HG02885 (cell line): ENCODE results near the gene TTC1.
"Not testable (repeated sequence)": the region's sequence is repeated elsewhere in the genome, so short reads cannot be mapped to it uniquely, and the experiment has no call there.

ENCODE experiments used
- ATAC-seq: cut with Tn5 transposase; IDR thresholded peaks from one replicate; pipeline ENCODE4 v1.9.1; 2021; ENCODE audit warnings: mild to moderate bottlenecking; ENCODE audit not compliant: unreplicated experiment, poor library complexity

Gene TTC1

DNA sequence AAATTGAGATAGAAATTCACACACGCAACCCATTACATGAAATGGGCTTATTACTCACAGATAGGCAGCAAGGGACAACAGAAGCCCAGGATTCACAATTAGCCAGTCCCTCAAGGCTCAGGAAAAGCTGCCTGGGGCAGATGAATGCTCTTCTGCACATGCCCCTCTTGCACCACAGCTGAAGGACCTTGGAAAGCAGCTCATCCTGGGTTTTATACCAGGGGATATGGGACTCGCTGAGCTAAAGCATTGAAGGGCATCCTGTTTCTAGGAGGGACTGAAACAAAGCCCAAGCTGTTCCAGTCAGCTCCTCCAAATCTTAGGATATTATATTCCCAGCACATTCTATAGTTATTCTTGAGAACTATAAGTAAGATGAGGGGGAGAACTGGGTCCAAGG lies 15.7 kb upstream of the TTC1 start:
- ATAC-seq = no peak

DNA sequence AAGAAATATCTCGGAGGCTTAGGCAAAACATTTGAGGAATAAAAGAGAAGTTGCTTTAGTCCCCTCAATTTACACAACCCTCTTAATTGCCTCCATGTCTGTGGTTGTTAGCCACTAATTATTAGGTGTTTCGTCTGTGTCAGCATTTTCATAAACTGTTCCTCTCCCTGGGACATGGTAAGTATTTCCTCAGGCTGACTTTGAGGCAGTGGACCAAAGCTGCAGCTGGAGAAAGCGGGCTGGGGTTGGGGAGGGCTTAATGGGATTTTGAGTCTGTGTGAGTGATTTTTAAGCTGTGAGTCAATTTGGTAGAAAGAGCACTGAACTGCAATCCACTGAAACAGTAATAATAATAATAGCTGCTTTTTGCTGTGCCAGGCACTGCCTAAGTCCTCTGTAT lies 13.0 kb upstream of the TTC1 start:
- ATAC-seq = no peak

DNA sequence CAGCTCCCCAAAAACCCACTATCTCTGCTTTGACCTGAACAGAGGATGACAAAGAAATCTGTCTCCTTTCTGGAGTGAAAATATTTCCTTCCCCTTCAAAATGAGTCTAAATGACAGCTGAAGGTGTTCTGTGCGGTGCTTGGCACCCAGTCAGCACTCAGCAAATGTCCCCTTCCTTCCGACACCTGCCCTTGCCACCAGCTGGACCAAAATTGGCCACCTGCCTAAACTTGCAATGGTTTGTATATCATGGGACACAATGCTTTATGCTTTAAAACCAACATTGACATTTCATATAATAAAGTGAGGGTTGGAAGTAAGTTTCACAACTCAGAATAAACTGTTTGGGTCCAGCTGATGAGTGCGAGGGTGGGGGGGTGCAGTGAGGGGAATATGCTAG lies 7.5 kb upstream of the TTC1 start:
- ATAC-seq = no peak

GRCh38 chr5:160007514-160007913 lies 1.4 kb upstream of the TTC1 start:
- no peak for ATAC-seq

- ATAC-seq = not testable (repeated sequence)
Measured at GRCh38 chr5:160008529-160008876, 436 bp upstream of the TTC1 start.

DNA sequence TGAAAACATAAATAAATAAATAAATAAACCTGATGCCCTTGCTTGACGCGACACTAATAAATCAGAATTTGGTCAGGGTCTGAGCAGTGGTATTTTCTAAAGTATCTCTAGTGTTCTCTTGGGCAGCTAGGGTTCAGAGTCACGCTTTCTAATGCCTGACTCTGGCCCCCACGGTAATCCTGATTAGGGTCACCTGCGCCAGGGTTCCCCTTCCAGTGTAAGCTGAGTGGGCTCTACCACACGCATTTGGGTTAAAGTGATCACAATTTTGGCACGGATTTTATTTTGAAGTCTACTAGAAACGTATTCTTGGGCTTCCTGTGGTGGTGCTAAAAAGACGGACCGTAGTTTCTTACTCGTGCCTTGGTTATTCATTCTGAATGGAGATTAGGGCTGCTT lies 651 bp downstream of the TTC1 start:
- ATAC-seq = peak; percentile 10

DNA sequence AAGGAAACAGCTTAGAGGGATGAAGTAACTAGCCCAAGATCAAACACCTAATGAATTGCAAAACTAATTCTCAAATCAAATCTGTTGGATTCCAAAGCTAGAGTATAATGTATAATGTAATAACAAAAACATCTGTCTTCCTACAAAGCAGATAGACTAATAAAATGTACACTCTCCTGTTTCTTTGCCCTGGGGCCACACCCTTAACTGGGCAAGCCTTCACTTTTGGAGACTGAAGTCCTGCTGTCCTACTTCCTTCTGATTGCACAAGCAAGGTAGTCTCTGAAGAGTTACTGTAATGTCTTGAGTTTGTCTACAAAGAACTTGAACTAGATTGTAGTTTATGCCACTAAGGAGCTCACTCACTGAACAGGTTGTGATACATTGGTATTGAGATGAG lies 2.5 kb downstream of the TTC1 start:
- ATAC-seq = no peak

- not testable (repeated sequence) for ATAC-seq
Measured at GRCh38 chr5:160014197-160014596, 5.3 kb downstream of the TTC1 start.

DNA sequence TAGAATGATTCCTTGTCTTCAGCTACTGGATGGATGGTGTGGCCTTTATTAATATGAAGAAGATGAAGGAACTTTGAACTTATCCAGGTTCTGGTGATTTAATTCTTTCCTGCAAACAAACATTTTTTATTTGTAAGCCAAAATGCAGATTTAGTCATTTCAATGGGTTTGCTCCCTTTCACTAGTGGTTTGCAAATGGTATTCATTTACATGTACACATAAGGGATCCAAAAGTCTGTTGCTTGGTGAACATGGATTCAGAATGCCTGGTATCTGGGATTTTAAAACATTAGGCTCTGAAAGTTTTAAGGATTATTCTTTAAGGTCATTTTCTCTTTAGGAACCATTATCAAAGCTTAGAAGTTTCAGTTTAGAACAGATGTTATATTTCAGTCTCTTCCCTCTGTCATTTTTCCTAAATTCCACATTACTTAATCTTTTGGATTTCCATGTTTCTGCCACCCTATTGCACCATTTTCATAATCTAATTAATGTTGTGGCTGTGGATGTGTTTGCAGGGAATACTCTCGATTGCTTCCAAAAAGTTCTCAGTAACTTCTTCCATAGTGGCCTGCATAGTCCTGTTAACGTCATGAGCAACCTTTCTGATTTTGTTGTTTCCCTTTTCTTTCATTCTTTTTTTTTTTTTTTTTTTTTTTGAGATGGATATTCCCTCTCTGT lies 10.1 kb downstream of the TTC1 start:
- no peak for ATAC-seq

- no peak for ATAC-seq
Measured at GRCh38 chr5:160020266-160020770, 11.4 kb downstream of the TTC1 start.

GRCh38 chr5:160020964-160021363 lies 12.0 kb downstream of the TTC1 start:
- ATAC-seq = no peak

DNA sequence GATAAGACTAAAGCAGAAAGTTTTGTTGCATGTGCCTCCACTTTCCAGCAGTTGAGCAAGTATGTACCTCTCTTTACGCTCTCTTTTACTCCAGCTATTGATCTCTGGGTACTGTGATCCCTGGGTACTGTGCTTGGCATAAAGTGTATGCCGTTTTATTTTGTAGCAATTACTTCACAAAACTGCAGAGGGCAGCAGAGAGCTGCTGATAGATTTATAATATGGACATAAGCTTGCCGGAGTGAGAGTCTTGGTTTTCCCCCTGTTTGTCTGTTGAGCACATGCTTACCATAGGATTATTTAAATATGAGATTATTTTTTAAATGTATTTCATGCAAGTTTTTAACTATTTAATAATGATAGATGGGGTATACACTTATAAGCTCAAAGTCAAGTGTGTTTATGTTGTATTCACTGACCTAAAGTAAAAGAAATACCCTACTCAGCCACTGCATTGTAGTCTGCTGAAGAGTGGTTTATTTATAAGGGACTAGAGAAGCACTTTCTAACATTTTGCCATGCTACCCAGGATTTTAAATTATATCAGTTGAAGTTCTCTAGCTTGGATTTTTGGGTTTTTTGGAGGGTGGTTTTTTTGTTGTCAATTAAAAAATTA lies 13.0 kb downstream of the TTC1 start:
- peak; percentile 92 for ATAC-seq

GRCh38 chr5:160023007-160023907 lies 14.3 kb downstream of the TTC1 start:
- no peak for ATAC-seq

DNA sequence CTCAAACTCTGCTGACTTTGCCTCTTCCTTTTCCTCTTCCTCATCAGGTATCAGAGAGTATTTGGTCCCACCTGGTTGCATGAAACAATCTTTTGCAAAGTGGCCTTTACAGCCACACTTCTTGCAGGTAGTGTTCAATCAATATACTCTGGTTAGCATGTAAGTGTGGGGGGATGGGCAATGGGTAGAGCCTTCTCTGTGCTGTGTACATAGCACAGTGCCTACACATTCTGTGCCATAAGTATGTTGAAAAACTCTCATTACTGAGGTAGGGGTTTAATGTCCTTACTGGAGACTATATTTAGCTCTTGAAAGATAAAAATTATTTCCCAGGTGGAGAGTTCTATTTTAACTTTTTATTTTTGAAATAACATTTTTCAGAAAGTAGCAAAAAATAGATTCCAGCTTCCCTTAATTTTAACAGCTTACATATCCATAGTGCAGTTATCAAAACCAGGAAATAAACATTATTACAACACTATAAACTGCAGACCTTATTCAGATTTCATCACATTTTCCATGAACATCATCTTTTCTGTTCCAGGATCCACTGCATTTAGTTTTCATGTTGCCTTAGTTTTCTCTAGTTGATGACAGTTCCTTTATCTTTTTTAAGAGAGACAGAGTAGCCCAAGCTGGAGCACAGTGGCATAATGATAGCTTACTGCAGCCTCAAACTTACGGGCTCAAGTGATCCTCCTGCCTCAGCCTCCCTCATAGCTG lies 15.1 kb downstream of the TTC1 start:
- ATAC-seq = no peak

- no peak for ATAC-seq
Measured at GRCh38 chr5:160029004-160029403, 20.1 kb downstream of the TTC1 start.

DNA sequence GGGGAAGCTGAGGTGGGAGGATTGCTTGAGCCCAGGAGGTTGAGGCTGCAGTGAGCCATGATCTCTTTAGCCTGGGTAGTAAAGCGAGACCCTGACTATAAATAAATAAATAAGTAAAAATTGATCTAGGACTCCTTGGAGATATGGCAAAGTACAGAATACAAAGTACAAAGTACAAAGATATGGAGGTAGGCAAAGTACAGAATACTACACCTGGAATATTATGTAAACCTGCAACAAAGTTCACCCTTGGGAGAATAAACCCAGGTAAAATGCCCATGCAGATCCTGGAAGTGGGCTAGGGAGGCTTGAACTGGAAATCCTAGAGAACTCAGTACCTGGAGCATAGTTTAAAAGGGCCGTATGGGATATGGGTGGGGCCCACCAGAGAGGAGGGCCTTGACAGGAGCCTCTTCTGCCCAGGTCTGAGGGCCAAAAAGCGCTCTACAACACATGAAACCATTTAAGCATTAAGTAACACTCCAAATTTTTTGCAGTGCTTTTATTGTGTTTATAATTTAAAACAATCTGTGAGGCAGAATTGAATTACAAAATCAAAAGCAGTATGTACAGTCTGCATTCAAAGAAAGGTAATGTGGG lies 20.7 kb downstream of the TTC1 start:
- ATAC-seq = no peak

- no peak for ATAC-seq
Measured at GRCh38 chr5:160030631-160031377, 21.9 kb downstream of the TTC1 start.

- ATAC-seq = no peak
Measured at GRCh38 chr5:160033546-160034252, 24.8 kb downstream of the TTC1 start.

DNA sequence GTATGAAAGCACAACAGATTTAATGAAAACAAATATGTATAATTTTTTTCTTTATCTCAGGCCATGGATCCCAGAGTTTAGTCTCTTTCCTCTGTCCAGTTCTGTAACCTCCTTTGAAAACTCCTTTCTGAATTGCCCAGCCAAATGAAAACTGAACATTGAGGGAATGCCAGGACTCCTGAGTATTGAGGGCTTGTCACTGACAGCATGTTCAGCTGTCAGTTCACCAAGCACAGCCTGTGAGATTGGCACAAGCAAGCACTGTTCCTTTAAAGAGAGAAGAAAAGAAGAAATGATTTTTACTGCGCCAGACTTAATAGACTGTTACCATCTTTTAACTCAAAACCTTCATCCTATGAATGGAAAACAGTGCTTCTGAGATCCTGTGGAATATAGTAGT lies 27.3 kb downstream of the TTC1 start:
- ATAC-seq = no peak
